B cell (primary cell): ENCODE results near the gene ALPL.

Source experiments
- CTCF ChIP-seq: fragments of 200-600 bp; IDR thresholded peaks from one replicate; pipeline ENCODE4 v1.8.0; 2022; ENCODE audit warnings: antibody characterized with exemption, mild to moderate bottlenecking
- EZH2 ChIP-seq: IDR thresholded peaks from 2 replicates; pipeline ENCODE4 v1.6.1; 2012; ENCODE audit warnings: borderline replicate concordance, low read depth, mild to moderate bottlenecking, moderate library complexity, low read length; ENCODE audit not compliant: insufficient read depth, poor library complexity, severe bottlenecking

GRCh38 chr1:21621051-21621450 lies 111.8 kb downstream of the ALPL start:
- TF ChIP-seq CTCF = no peak
- no peak for TF ChIP-seq EZH2
